Astrocyte (in vitro differentiated cells and primary cell): ENCODE measurements around the gene LRRC10B.

ENCODE experiments used
- EZH2 ChIP-seq: IDR thresholded peaks from 2 replicates; pipeline ENCODE4 v1.6.1; 2012; ENCODE audit warnings: mild to moderate bottlenecking, low read length, inconsistent platforms; ENCODE audit not compliant: insufficient read depth
- TF ChIP-seq, protein P1 (sequence below): IDR thresholded peaks from 2 replicates; pipeline ENCODE4 v1.5.1; 2011; ENCODE audit warnings: low read depth, mild to moderate bottlenecking, inconsistent platforms, low read length, moderate library complexity; ENCODE audit not compliant: insufficient read depth

DNA sequence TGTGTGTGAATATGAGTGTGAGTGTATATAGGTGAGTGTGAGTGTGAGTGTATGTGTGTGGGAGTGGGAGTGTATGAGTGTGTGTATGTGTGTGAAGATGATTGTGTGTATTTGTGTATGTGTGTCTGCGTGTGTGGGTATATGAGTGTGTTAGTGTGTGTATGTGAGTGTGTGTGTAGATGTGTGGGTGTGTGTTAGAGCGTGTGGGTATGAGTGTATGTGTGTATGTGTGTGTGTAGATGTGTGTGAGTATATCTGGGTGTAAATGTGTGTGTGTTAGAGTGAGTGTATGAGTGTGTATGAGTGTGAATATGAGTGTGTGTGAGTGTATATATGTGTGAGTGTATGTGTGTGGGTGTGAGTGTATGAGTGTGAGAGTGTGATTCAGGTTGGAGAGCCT is 11.1 kb upstream of the LRRC10B start:
- TF ChIP-seq, protein P1, sequence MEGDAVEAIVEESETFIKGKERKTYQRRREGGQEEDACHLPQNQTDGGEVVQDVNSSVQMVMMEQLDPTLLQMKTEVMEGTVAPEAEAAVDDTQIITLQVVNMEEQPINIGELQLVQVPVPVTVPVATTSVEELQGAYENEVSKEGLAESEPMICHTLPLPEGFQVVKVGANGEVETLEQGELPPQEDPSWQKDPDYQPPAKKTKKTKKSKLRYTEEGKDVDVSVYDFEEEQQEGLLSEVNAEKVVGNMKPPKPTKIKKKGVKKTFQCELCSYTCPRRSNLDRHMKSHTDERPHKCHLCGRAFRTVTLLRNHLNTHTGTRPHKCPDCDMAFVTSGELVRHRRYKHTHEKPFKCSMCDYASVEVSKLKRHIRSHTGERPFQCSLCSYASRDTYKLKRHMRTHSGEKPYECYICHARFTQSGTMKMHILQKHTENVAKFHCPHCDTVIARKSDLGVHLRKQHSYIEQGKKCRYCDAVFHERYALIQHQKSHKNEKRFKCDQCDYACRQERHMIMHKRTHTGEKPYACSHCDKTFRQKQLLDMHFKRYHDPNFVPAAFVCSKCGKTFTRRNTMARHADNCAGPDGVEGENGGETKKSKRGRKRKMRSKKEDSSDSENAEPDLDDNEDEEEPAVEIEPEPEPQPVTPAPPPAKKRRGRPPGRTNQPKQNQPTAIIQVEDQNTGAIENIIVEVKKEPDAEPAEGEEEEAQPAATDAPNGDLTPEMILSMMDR, result no peak
- no peak for TF ChIP-seq EZH2
